Smooth muscle cell (in vitro differentiated cells): ENCODE data around the gene CEACAM1. TPM values are rescaled to one million over a fixed set of nuclear protein-coding genes. Genes with fewer than 3 reads are reported as not detected.

Source experiments
- DNase-seq: peaks from one replicate; lab custom pipeline; 2025; ENCODE audit not compliant: unreplicated experiment; lab: John Stamatoyannopoulos, UW
- H2AFZ ChIP-seq: fragments of 200-600 bp; sonication (generic); 2 replicates; pipeline ENCODE4 v1.6.0; 2016; ENCODE audit warnings: antibody characterized with exemption, low read depth, mild to moderate bottlenecking
- H3F3A ChIP-seq: fragments of 200-600 bp; sonication (generic); 2 replicates; pipeline ENCODE4 v1.6.0; 2017; ENCODE audit warnings: antibody characterized with exemption, low read depth
- H3K27ac ChIP-seq: fragments of 200-600 bp; sonication (generic); 2 replicates; pipeline ENCODE4 v1.5.1; 2016; ENCODE audit warnings: low read depth, mild to moderate bottlenecking
- H3K27me3 ChIP-seq: fragments of 200-600 bp; sonication (generic); 2 replicates; pipeline ENCODE4 v1.6.1; 2016; ENCODE audit warnings: low read depth, mild to moderate bottlenecking
- H3K36me3 ChIP-seq: fragments of 200-600 bp; sonication (generic); 2 replicates; pipeline ENCODE4 v1.5.1; 2016; ENCODE audit warnings: low read depth
- H3K4me1 ChIP-seq: fragments of 200-600 bp; sonication (generic); 2 replicates; pipeline ENCODE4 v1.5.1; 2016; ENCODE audit warnings: low read depth
- H3K4me2 ChIP-seq: fragments of 200-600 bp; sonication (generic); 2 replicates; pipeline ENCODE4 v1.6.0; 2016; ENCODE audit warnings: mild to moderate bottlenecking
- H3K4me3 ChIP-seq: fragments of 200-600 bp; sonication (generic); 2 replicates; pipeline ENCODE4 v1.5.1; 2016; ENCODE audit warnings: mild to moderate bottlenecking
- H3K79me2 ChIP-seq: fragments of 200-600 bp; sonication (generic); 2 replicates; pipeline ENCODE4 v1.6.0; 2016; ENCODE audit warnings: low read depth, mild to moderate bottlenecking
- H3K9ac ChIP-seq: fragments of 200-600 bp; sonication (generic); 2 replicates; pipeline ENCODE4 v1.6.0; 2016; ENCODE audit warnings: low read depth
- H3K9me3 ChIP-seq: fragments of 200-600 bp; sonication (generic); replicated peaks from 2 replicates; pipeline ENCODE4 v1.5.1; 2016; ENCODE audit warnings: low read depth
- H4K20me1 ChIP-seq: fragments of 200-600 bp; sonication (generic); 2 replicates; pipeline ENCODE4 v1.6.0; 2016; ENCODE audit warnings: low read depth
- WGBS: methylation state at CpG from one replicate; pipeline ENCODE4 v1.1.7; 2016; ENCODE audit warnings: low lambda C conversion rate; 5-methylcytosine and 5-hydroxymethylcytosine counted together
- polyA plus RNA-seq: library from polyadenylated mRNA; unstranded; fragments of >200 nt; fragmentation: Nextera tagmentation; extraction: Ambion mirVana; gene quantifications from 2 replicates; pipeline ENCODE4 v1.2.1, GENCODE V29; 2016
- total RNA-seq: library from RNA; depleted of rRNA; stranded (reverse); fragments of >200 nt; gene quantifications from 2 replicates; pipeline ENCODE4 v1.2.3, GENCODE V29; 2014
- TF ChIP-seq, protein P1 (sequence below): fragments of 200-600 bp; sonication (generic); IDR thresholded peaks from 2 replicates; pipeline ENCODE4 v1.5.1; 2017; ENCODE audit warnings: borderline replicate concordance, mild to moderate bottlenecking, antibody characterized with exemption; ENCODE audit not compliant: insufficient read depth, poor library complexity, severe bottlenecking

CEACAM1 gene
- total and polyA plus RNA-seq, 2 experiments from 2014 or later: 0.31 to 4.5 TPM

DNA sequence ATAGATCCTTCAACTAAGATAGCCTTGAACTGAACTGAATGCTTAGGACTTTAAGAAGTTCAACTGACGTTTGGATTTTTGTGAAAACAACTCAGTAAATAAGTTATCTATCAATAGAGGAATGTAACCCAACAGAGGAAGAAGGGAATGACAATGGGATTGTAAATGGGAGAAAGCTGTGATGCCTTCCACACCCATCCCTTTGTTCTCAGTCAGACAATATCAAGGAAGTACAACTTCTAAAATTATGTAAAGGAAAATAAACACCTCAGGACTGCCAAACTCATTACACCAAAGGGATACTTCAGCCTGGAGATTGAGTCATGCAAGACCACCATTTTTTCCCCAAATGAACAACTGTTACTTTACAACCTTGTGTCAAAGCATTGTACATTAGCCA is 45.4 kb upstream of the CEACAM1 start:
- H3K4me2 ChIP-seq: no peak overlapping the region
- H3K4me1 ChIP-seq: no peaks in the 10 kb centered on the region
- H3K4me3 ChIP-seq: no peak overlapping the region
- H3K9me3 ChIP-seq: no peaks in the 10 kb centered on the region
- TF ChIP-seq, protein P1, sequence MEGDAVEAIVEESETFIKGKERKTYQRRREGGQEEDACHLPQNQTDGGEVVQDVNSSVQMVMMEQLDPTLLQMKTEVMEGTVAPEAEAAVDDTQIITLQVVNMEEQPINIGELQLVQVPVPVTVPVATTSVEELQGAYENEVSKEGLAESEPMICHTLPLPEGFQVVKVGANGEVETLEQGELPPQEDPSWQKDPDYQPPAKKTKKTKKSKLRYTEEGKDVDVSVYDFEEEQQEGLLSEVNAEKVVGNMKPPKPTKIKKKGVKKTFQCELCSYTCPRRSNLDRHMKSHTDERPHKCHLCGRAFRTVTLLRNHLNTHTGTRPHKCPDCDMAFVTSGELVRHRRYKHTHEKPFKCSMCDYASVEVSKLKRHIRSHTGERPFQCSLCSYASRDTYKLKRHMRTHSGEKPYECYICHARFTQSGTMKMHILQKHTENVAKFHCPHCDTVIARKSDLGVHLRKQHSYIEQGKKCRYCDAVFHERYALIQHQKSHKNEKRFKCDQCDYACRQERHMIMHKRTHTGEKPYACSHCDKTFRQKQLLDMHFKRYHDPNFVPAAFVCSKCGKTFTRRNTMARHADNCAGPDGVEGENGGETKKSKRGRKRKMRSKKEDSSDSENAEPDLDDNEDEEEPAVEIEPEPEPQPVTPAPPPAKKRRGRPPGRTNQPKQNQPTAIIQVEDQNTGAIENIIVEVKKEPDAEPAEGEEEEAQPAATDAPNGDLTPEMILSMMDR: no peak
- DNase-seq: no peak
- H3K79me2 ChIP-seq: no peaks in the 10 kb centered on the region
- no peaks in the 10 kb centered on the region for H3F3A ChIP-seq
- no peak overlapping the region for H3K27ac ChIP-seq
- H3K27me3 ChIP-seq: no peaks in the 10 kb centered on the region
- no peaks in the 10 kb centered on the region for H4K20me1 ChIP-seq
- WGBS: 72% methylated on average over 1 of the region's 1 CpG
- H3K36me3 ChIP-seq: no peaks in the 10 kb centered on the region
- H3K9ac ChIP-seq: no peak overlapping the region
- H2AFZ ChIP-seq: no peak overlapping the region

DNA sequence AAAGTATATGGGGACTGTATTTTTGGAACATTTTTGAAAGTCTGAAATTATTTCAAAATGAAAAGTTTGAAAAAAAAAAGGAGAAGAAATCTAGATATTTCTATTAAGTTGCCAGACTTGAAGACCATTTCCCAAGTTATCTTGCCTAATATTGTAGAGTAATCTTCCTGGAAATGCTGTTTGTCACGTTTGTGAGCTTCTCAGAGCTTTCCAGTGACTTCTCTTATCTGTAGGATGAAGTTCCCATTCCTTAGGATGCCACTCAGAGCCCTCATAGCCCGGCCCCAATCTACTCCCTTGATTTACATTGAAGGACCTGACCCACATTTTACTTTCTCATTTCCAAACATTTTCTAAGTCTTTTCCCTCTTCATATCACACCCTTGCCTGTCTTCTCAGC is 42.8 kb upstream of the CEACAM1 start:
- Histone ChIP-seq H3K9me3 (no peaks in the 10 kb centered on the region), H3K4me1 (no peaks in the 10 kb centered on the region), H4K20me1 (no peaks in the 10 kb centered on the region), H3F3A (no peaks in the 10 kb centered on the region), H3K9ac (no peak overlapping the region), H3K36me3 (no peaks in the 10 kb centered on the region), H3K4me3 (no peak overlapping the region), H2AFZ (no peak overlapping the region), H3K27me3 (no peaks in the 10 kb centered on the region), H3K79me2 (no peaks in the 10 kb centered on the region), H3K4me2 (no peak overlapping the region), H3K27ac (no peak overlapping the region)
- 52% methylated on average over 2 of the region's 2 CpGs for WGBS
- no peak for DNase-seq
- TF ChIP-seq, protein P1: no peak

DNA sequence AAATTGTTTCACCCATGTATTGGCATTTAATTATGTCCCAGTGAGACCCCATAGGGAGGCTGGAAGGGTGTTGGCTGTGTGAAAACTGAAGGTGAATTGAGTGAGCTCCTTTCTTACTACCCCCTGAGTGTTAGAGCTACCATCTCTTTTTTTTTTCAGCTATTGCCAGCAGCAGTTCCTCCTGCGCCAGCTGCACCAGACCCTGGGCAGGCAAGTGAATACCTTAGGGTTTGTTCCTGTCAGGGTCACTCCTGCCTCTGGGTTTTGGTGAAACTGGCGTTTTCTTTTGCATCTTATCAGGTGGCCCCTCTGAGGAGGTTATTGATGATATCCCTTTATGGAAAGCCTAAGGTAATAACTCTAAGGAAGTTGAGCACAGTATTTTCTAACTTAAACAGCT is 40.9 kb upstream of the CEACAM1 start:
- Histone ChIP-seq H3K27me3 (no peaks in the 10 kb centered on the region), H3K4me2 (no peak overlapping the region), H3F3A (no peaks in the 10 kb centered on the region), H3K4me3 (no peak overlapping the region), H3K36me3 (no peaks in the 10 kb centered on the region), H3K4me1 (no peaks in the 10 kb centered on the region), H3K79me2 (no peaks in the 10 kb centered on the region), H3K27ac (no peak overlapping the region), H3K9ac (no peak overlapping the region), H3K9me3 (no peaks in the 10 kb centered on the region), H4K20me1 (no peaks in the 10 kb centered on the region), H2AFZ (no peak overlapping the region)
- 65% methylated on average over 2 of the region's 2 CpGs for WGBS
- TF ChIP-seq, protein P1: no peak
- DNase-seq: no peak

DNA sequence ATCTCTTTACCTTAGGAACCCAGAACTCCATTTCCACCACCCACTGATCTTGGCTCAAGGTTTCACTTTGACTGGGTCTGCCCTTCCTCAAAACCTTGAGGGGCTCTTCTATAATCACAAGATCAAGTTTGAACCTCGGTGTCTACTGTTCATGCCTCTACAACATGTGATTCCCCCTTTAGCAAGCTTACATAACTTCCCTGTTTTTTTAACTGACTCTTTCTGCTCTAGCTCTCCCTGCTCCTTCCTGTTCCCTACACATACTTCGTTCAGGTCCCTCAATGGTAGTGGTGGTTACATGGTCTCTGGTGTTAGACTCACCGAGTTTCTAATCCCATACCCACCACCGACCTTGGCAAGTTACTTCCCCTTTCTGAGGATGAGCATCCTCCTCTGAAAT is 39.7 kb upstream of the CEACAM1 start:
- 88% methylated on average over 4 of the region's 4 CpGs for WGBS
- Histone ChIP-seq H4K20me1 (no peaks in the 10 kb centered on the region), H3K27ac (no peak overlapping the region), H3F3A (no peaks in the 10 kb centered on the region), H3K36me3 (no peaks in the 10 kb centered on the region), H2AFZ (no peak overlapping the region), H3K27me3 (no peaks in the 10 kb centered on the region), H3K79me2 (no peaks in the 10 kb centered on the region), H3K9me3 (no peaks in the 10 kb centered on the region), H3K9ac (no peak overlapping the region), H3K4me2 (no peak overlapping the region), H3K4me3 (no peak overlapping the region), H3K4me1 (no peaks in the 10 kb centered on the region)
- DNase-seq: no peak
- TF ChIP-seq, protein P1: no peak
